Right renal pelvis (tissue), 4 donors: ENCODE measurements around the gene GPR84. TPM values are rescaled to one million over a fixed set of nuclear protein-coding genes. Genes with fewer than 3 reads are reported as not detected.

Source experiments
- DNase-seq, 4 donors: peaks; one replicate each; pipeline ENCODE4 v3.0.0-alpha.2; 2013; ENCODE audit warnings: low read depth in 4 of 4, low spot score in 3 of 4, missing footprints in 1 of 4
- polyA plus RNA-seq, 4 donors: library from polyadenylated mRNA; unstranded; fragments of 120-200 nt; gene quantifications; one replicate each; pipeline ENCODE4 v1.2.1, GENCODE V29; 2013; ENCODE audit not compliant: insufficient read length in 4 of 4

The GPR84 gene
- polyA plus RNA-seq: under 1 TPM in 3 of 4 donors, not detected in 1; 0.10 to 0.22 (median 0.17) TPM

GRCh38 chr12:54364413-54364812 lies at the start of gene GPR84:
Gene GPR84 (minus strand): TSS chr12:54364486. CDS start chr12:54363851, 635 bp downstream.
- DNase-seq: no peak

- DNase-seq: no peak
Measured at GRCh38 chr12:54413284-54414190, 49.3 kb upstream of the GPR84 start.

- no peak for DNase-seq
Measured at GRCh38 chr12:54412786-54413185, 48.5 kb upstream of the GPR84 start.

DNA sequence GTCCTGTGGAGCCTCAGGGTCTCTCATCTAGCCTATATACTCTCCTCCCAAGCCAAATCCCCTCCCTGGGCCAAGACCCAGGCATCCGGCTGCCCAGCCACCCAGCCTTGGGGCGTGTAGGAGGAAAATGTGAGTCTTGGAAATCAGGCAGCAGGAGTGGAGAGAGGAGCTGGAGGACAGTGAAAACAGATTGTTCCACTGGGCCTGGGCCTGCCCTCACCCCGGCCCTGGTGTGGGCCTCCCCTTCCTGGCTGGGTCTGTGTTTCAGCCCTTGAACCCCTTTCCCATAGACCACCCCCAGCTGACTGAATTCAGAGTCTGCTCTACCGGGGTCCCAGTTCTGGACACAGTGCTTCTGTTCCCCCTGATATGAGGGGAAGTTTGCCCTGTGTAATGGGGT lies 48.1 kb upstream of the GPR84 start:
- DNase-seq: no peak

DNA sequence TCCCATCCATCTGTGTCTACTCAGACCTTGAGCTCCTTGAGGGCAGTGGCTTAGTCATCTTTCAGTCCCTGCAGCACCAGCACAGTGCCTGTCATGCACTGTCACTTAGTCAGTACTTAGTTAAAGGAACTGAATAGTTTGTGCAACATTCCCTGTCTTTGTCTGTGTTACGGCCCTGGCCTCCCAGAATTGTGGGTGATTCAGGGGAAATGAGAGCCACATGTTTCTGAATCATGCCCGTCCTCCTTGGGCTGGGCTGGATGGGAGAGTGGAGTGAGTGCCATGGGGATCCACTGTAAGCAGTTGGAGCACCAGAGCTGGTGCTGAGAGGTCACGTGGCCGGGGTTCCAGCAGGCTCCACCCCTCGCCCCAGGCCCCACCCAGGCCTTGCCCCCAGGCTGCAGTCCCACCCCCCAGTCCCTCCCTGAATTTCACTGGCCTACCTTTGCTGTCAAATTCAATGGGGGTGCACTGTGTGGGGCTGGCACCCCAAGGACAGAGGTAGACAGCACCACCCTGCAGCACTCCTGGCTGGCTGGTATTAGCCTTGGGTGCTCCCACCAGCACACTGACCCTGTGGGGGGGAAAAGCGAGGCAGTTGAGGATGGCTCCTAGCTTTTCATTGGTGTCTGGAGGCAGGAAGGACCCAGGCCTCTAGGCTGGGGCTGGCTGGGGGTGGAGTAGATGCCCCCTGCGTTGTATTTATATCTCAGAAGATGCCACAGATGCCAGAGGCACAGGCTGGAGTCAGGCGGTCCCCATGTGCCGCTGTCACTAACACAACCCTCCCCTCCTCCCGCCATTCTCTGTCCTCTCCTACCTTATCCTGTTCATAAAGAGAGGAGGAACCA lies 47.3 kb upstream of the GPR84 start:
- no peak for DNase-seq

DNA sequence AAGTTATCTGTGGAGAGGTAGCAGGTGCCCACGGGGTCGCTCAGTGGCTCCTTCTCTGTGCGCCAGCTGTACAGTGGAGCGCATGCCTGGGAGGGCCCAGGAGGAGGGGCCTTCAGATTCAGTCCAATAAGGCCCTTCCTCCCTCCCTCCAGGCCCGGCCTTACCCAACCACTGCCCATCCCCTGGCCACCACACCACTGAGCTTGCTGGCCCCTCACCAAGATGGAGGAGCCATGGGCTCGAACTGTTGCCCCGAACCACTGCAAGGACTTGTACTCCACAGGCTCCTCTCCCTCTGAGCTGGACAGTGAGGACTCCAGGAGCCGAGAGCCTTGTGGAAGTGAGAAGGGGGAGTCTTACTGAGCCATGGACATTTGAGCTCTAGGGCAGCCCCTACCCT lies 45.0 kb upstream of the GPR84 start:
- no peak for DNase-seq

DNA sequence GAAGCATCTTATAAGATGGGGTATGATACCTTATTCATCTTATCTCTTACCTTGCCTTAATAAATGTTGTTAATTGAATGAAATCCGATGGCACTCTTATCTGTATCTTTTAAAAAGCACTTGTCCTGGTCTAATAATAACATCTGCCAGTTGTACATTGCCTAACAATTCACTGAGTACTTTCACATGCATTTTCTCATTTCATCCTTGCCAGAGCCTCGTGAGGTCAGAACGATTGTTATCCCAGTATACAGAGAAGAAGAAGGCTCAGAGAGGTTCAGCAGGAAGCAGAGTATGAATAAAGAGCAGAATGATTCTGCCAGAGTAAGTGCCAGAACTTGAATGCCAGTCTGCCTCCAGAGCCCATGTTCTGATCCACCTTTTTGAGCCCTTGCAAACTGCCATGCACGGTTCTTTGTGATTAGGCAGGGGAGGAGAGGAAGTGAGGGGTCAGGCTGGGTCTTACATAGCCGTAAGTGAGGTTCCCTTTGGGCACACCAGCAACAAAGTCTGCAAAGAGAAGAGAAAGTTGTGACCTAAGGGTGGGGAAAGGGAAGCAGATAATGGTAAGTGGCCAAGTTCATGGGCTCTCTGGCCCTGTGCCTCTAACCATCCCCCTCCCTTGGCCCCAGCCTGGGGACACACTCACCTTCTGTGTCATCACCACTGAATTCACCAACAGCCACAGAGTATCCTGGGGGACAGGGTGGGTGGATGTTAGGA lies 43.1 kb upstream of the GPR84 start:
- DNase-seq: no peak

DNA sequence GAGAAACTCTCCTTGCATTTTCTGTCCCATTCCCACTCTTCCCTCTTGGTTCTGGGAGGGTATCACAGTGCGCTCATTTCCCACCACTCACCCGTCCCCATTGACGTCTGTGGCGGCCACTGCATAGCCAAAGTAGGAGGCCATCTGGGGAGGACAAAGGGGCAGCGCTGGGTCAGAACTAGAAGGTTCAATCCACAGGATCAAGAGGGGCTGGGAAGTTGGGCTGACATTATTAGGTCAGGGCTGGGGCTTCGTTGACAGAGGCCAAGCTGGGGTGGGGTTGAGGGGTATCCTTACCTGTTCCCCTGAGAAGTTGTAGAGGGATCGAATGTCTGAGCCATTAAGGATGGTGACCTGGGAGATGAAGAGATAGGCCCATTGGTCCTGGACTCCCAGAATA lies 41.3 kb upstream of the GPR84 start:
- DNase-seq: no peak

DNA sequence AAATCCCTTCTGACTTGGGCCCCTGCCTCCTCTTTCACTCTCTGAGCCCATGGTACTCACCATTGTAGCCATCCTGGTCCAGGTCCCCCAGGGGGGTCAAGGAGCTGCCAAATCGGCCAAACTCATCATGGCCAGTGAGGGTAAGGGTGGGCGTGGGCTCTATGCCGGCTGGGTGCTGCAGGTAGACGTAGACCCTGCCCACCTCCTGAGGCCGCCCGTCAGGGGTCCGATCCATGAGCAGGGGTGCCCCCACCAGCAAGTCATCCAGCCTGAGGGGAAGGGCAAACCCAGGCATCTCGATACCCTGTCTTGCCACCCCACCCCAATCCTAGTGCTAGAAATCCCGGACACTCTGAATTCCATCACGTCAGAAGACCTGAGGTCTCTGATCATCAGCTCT lies 40.8 kb upstream of the GPR84 start:
- DNase-seq: no peak

- DNase-seq: no peak
Measured at GRCh38 chr12:54404061-54405004, 40.0 kb upstream of the GPR84 start.

DNA sequence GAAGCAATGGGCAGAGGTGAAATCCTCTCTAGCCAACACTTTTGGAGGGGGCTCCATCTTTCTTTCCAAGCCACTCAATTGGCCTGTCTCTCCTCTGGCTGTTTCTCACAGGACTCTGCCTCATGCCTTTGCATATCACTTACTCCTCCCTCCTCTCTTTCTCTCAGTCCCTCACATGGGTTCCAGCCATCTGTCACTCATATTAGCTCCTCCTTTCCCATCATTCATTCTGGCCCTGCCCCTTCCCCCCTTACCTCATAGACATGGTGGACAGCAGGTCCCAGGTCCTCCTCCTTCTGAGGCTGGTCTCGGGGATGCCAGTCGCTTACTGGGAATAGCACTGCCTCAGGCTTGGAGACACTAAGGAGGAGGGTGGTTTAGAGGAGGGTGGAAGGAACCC lies 36.8 kb upstream of the GPR84 start:
- no peak for DNase-seq

- DNase-seq: peak; percentile 70 to 83 (median 80)
Measured at GRCh38 chr12:54398995-54399793, 34.9 kb upstream of the GPR84 start.

DNA sequence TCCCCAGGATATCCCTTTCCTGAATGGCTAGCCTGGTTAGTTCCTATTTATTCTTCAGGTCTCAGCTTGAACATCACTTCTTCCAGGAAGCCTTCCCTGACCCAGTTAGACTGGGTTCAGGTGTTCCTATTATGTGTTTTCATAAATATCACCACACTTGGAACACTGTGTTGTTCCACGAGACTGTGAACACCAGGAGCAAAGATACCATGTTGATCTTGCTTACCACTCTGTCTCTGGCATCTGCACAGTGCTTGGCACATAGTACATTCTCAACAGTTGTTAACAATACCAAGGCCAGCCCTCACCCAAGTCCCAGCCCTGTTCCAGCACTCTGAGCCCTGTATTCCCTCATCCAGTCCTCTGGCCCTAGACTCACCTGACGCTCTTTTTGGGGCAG lies 33.9 kb upstream of the GPR84 start:
- no peak for DNase-seq

- no peak for DNase-seq
Measured at GRCh38 chr12:54397157-54397556, 32.9 kb upstream of the GPR84 start.

DNA sequence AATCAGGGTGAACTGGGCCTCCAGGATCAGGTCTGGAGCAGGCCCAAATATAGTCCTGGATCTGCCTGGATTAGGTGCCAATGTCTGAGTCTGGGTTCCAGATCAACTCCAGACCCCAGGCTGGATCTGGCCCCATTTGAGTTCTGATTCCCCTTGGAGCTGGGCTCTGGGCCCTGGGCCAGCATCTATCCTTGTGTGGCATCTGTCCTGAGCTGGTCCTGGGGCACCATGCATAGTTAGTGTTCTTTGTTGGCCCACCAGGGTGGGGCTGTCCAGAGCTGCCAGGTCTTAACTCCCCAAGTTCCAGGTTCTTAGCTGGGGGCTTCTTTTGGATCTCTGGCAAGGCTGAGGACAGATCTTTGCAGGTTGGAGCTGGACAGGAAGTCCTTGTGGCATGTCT lies 31.3 kb upstream of the GPR84 start:
- DNase-seq: no peak

- DNase-seq: no peak
Measured at GRCh38 chr12:54394986-54395385, 30.7 kb upstream of the GPR84 start.

GRCh38 chr12:54394281-54394719 lies 30.0 kb upstream of the GPR84 start:
- DNase-seq: no peak

- DNase-seq: no peak
Measured at GRCh38 chr12:54393743-54394142, 29.5 kb upstream of the GPR84 start.

DNA sequence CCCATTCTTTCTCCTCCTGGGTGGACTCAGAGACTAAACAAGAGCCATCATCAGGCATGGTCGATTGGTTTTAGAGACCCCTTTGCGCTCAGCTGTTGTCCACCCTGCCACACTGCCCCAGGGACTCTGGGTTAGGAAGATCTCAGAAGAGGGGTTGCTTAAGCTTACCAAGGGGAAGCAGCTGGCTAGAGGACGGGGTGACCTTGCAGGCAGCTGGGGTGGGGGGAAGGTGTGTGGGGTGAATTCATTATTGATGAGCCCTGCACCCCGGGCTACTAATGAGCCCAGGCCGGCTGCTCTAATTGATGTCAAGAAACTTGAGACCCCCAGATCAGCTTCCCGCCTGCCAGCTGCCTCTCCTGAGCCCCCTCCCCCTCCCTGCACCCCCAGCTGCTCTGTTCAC lies 28.9 kb upstream of the GPR84 start:
- no peak for DNase-seq
